Activated CD8-positive, alpha-beta memory T cell treated with anti-CD3 and anti-CD28 coated beads, Interleukin-2, amount 50 U/mL, for 48 hours (primary cell): ENCODE results near the gene KLHL29.
A peak's percentile ranks its signal among the peaks of the same experiment; 100 is the strongest.
"Not testable (repeated sequence)": the region's sequence is repeated elsewhere in the genome, so short reads cannot be mapped to it uniquely, and the experiment has no call there.

Experiments
- DNase-seq: peaks from one replicate; pipeline ENCODE4 v3.0.0-alpha.2; 2020

KLHL29 gene

GRCh38 chr2:23384551-23385343 is at the start of gene KLHL29:
KLHL29 (plus strand) TSS chr2:23385179; CDS start chr2:23562197, 177,018 bp downstream.
- DNase-seq, result peak; percentile 83

DNA sequence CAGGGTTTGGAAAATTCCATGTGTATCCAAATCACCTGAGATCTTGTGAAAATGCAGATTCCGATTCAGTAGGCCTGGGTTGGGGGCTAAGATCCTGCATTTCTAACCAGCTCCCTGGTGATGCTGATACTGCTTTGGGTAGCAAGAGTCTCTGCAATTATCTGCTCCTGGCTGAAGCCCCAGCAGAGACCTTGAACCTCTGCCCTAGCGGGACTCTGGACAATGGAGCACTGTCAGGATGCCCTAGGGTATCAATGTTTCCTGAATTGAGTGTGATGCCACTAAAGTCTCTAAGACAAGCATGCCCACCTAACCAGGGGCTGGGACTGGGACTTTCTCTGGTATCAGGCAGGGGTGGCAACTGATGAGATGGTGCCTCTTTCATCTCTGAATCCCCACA is 49.4 kb upstream of the KLHL29 start:
- DNase-seq, result no peak

DNA sequence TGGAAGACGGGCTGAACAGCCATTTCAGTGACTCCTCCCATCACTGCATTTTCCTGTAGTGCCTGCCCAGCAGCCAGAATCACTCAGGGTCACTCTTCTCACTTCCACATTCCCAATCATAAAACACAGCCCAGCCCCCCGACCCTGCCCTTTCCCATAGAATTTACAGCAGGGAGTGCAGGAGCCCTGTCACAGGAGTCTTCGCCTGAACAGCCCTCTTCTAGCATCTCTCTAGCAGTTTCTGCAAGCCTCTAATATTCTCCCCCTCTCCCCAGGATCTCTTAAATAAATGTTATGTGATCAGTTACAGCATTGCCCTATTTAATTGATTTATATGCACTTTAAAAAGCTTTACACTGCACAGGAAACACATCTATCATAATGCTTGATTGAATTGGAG is 42.9 kb upstream of the KLHL29 start:
- DNase-seq, result no peak

DNA sequence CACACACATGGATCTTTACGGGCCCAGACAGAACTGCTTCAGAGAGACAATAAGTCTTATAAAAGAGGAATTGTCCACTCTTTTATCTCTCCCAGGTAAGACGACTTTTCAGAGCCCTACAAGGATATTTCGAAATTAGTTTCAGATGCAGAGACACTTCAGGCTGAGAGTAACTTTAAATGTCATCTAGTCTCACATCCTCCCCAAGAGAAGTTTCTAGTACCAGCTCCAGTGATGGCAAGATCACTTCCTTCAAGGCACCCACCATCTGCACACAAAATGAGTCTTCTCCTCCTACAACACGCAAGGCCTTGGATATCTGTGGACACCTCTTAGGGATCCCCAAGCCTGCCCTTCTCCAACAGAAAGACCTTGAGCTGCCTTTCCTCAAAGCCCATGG is 39.0 kb upstream of the KLHL29 start:
- no peak for DNase-seq

DNA sequence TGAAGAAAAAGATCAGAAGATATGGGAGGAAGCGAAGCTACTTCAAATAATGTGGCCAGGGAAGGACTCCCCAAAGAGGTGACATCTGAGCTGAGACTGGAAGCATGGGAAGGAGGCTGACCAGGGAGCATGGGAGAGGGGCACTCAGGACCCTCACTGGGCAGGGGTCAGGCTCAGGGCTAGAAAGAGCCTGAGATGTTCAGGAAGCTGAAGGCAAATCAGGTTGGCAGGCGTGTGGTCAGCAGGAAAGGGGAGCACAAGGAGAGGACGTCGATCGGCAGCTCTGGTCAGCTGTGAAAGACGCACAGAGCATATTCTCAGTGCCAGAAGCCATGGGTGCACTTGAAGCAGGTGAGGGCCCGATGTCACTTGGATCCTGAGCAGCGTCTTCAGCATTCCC is 38.2 kb upstream of the KLHL29 start:
- no peak for DNase-seq

DNA sequence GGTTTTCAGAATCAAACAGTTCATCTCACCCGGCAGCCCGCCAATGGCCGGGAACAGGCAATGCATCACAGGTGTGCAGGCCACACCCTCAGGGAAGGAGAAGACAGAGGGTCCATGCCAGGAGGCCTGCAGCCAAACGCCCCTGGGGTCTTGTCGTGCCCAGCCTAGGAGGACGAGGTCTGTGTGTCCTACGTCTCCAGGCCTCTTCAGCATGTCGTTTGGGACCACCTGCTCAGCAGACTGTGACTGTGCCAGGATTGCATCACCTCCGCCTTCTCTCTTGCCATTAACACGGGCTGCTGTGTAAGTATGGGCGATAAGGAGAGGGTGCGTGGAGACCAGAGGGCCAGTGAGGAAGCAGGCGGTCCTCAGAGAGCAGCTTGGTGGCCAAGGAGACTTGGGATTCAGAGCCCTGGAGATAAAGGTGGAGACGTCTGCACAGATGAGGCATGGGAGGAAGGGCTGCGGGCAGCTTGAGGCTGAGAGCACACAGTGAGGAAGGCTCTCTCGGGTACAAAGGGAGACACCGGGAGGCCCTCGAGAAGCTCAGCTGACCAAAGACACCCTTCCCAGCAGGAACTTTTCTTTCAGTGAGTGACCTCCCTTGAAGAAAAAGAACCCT is 37.4 kb upstream of the KLHL29 start:
- DNase-seq, result no peak

DNA sequence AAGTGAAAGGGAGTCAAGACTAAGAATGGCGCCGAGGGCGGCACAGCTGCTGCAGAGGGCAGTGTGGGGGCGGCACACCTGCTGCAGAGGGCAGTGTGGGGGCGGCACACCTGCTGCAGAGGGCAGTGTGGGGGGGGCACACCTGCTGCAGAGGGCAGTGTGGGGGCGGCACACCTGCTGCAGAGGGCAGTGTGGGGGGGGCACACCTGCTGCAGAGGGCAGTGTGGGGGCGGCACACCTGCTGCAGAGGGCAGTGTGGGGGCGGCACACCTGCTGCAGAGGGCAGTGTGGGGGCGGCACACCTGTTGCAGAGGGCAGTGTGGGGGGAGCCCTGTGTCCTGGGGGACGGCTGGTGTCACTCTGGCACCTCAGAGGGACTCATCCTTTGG is 36.9 kb upstream of the KLHL29 start:
- DNase-seq, result not testable (repeated sequence)

DNA sequence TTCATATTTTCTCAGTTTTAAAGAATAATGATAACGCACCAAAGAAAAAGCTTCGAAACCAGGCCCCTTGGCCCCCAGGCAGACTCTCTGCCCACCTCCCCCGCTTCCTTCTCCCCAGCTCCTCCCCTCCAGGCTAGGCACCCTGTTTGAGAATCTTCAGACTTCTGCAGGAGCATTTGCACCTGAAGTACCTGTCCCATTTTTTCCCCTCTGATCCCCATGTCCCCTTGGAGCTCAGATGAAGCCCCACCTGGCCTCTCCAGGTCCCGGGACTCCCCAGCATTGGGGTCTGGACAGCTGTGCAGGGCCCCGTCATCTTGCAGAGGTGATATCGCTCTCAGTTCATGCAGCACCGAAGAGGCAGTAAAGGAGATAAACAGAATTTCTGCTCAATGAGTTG is 35.5 kb upstream of the KLHL29 start:
- DNase-seq, result no peak

DNA sequence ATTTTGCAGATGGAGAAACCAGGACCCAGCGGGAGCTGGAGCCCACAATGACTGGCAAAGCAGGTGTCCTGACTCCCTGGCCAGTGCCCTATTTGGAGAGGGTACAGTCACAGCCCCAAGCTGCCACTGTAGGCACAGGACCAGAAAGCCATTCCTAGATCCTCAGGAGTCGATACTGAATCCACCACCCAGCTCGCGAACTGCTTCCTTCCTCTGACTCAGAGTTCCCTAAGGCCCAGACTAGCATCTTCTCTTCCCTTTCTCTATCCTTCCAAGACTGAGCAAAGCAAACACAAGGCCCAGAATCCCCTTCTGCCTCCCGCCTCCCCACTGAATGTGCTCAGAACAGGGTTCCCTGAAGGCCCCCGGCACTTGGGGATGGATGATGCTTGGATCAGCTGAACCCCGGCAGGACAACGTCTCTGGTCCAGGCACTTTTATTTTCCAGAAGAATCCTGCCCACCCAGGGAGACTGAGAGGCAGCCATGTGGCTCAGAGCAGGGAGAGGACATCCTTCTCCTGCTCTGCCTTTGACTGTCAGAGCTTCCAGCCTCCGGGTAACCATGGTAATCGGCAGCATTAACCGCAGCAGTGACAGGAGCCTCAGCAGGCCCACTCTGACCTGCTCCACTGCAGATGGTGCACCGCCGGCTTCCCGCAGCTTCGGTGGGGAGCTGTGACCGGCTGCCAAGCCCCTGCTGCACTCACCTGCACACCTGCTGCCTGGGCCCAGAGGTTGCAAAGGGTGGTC is 34.8 kb upstream of the KLHL29 start:
- no peak for DNase-seq

DNA sequence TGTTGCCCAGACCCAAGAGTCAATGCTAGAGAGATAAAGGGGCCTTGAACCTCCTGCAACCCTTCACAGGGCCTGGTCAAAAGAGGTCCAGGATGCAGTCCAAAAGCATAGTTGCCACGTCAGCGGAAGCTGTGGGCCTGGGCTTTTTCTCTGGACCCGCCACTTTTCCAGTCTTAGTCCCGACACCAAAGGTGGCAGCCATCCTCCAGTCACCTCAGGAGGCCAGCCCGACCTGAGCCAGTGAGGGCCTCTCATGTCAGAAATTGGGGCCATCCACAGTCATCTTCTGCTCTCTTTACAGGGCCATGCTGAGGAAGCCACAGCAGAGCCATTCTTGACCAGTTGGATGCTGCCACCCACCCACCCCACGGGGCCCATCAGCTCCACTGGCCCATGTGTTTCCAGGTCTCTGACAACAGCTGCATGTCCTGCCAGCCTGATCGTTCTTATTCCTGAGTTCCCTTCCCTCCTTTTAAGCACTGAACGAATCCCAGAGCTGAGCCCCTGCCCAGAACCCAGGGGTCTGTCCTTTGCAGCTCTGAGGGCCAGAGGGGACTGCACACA is 34.1 kb upstream of the KLHL29 start:
- no peak for DNase-seq

- peak; percentile 84 for DNase-seq
These were observed 33.4 kb upstream of the KLHL29 start for GRCh38 chr2:23351388-23352141.

- no peak for DNase-seq
These were observed 30.4 kb upstream of the KLHL29 start for GRCh38 chr2:23354554-23354953.

DNA sequence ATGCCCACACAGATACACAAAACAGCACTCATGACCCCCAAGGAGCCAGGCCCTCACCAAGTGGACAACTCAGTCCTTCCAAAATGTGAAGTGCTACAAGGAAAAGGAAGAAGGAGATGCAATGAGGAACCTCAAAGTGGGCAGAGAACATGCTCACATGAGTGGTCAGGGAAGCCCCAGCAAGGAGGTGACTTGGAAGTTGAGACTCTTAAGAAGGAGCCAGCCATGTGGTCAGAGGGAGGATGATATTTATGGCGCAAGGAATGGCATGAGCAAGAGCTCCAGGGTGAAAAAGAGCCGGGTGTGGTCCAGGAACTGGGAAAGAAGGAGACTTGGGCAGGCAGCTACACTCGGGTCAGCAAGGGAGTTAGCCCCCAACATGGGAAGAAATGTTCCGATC is 30.0 kb upstream of the KLHL29 start:
- DNase-seq, result no peak

DNA sequence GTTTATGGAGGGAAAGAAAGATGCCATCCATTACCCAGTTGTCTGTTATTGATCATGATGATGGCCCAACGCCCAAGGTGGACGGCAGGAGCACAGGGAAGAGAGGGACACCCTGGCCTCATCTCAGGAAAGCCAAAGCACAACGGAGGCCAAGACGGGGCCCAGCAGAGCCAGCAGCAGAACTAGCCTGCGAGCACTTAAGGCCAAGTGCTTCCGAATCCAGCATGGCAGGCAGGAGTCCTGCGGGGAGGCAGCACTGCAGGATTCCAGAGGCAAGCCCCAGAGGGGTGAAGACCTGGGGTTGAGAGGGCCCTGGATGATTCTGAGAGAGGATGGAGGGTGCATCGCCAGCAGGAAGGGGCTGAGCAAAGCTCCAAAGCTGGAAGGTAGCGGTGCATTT is 28.3 kb upstream of the KLHL29 start:
- no peak for DNase-seq

GRCh38 chr2:23359631-23360567 is 25.1 kb upstream of the KLHL29 start:
- DNase-seq, result no peak

DNA sequence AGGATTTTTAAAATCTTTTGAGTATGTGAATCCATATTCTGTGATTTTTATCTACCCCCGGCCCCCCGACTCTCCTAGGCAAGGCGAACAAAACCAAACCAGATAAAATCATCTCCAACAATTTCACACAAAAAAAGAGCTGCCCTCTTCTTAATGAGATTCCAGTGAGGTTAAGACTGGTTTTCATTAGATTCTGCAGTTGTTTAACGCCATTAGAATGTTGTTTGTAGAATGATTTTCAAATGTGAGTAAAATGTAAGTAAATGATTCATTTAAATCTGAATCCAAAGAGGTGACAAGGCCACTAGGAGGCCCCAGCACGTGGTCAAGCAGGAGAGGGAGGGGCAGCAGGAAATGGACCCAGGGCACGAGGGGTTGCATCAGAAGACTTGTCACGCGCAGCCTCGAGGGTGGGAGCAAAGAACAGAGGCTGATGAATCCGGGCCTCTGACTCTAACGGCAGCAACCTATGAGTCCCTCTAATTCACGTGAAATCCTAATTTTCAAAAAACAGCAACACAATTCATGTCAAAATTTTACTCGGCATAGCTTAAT is 24.3 kb upstream of the KLHL29 start:
- no peak for DNase-seq

- no peak for DNase-seq
These were observed 23.8 kb upstream of the KLHL29 start for GRCh38 chr2:23361152-23361551.

- no peak for DNase-seq
These were observed 21.7 kb upstream of the KLHL29 start for GRCh38 chr2:23363268-23363667.

DNA sequence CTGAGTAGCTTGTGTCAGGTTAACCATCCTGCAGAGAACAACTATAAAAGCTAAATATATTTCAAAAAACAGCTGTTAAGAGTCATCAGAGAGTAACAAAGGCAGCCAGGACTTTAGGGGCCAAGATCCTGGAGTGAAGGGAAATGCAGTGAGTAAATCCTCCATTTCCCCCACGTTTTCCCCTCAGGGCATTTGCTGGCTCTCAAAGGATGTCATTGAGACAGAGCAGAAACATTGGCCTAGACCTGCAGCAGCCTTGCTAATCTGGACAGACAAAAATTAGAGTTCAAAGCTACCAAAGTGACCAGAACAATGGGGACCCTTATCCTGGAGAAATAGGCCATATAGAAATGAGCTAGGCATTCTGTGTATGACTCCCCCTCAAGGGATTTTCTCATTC is 21.1 kb upstream of the KLHL29 start:
- DNase-seq, result no peak

GRCh38 chr2:23366720-23367119 is 18.3 kb upstream of the KLHL29 start:
- no peak for DNase-seq

GRCh38 chr2:23367760-23368159 is 17.2 kb upstream of the KLHL29 start:
- no peak for DNase-seq
